Endothelial cell of umbilical vein (primary cell): ENCODE data around the gene NFYC. TPM values are rescaled to one million over a fixed set of nuclear protein-coding genes. Genes with fewer than 3 reads are reported as not detected.

ENCODE experiments used
- BruUV-seq: library from RNA; stranded (reverse); fragments of 400-500 nt; replicated peaks from 2 replicates; lab custom pipeline; 2021; lab: Mats Ljungman, UMichigan
- CTCF ChIA-PET: fragments of 300-600, 350-600 bp; sonication (Branson Sonifier 250); formaldehyde crosslinking; loops from one replicate; lab custom pipeline; 2021; ENCODE audit warnings: antibody characterized with exemption, inconsistent platforms; lab: Charles Lee
- POLR2A ChIA-PET: fragments of 300-600, 350-600 bp; sonication (Branson Sonifier 250); formaldehyde crosslinking; loops from one replicate; lab custom pipeline; 2021; ENCODE audit warnings: antibody characterized with exemption, inconsistent platforms; lab: Charles Lee
- DNase-seq: peaks from one replicate; pipeline ENCODE4 v3.0.0-alpha.2; 2011; ENCODE audit warnings: low read depth, low spot score
- FAIRE-seq: peaks from 2 replicates; lab custom pipeline; 2011; peaks lifted over from hg19 to GRCh38; lab: Jason Lieb, UNC
- H2AFZ ChIP-seq: 2 replicates; pipeline ENCODE4 v1.6.0; 2012; ENCODE audit warnings: low read depth, low read length, control low read depth, inconsistent platforms
- H3K27ac ChIP-seq: 2 replicates; pipeline ENCODE4 v1.5.1; 2011; ENCODE audit warnings: low read depth, mild to moderate bottlenecking, control low read depth, low read length, moderate library complexity; ENCODE audit not compliant: insufficient read depth
- H3K27me3 ChIP-seq, 2 experiments: 2 replicates each; pipeline versions ENCODE4 v1.6.0 to v1.6.1; 2011; ENCODE audit warnings: low read length in 2 of 2, mixed read lengths in 1 of 2; ENCODE audit not compliant: control insufficient read depth in 2 of 2, insufficient read depth in 2 of 2
- H3K36me3 ChIP-seq, 2 experiments: 2 replicates in 1 of 2; 3 replicates in 1 of 2; pipeline ENCODE4 v1.5.1; 2011; ENCODE audit warnings: low read length in 2 of 2, mild to moderate bottlenecking in 1 of 2, moderate library complexity in 1 of 2; ENCODE audit not compliant: control insufficient read depth in 2 of 2, insufficient read depth in 2 of 2; ENCODE audit errors: extremely low read depth in 1 of 2
- H3K4me1 ChIP-seq: 3 replicates; pipeline ENCODE4 v1.5.1; 2011; ENCODE audit warnings: mild to moderate bottlenecking, low read length; ENCODE audit not compliant: control insufficient read depth, insufficient read depth; ENCODE audit errors: extremely low read depth
- H3K4me2 ChIP-seq: 2 replicates; pipeline ENCODE4 v1.6.1; 2011; ENCODE audit warnings: low read length, control low read depth, mixed read lengths; ENCODE audit not compliant: insufficient read depth
- H3K4me3 ChIP-seq, 3 experiments: fragments of 200-600 bp in 1 of 3; sonication (generic), shearing (Covaris generic) in 1 of 3; replicated peaks in 1 of 3; 2 replicates each; pipeline ENCODE4 v1.5.1; 2011 to 2016; ENCODE audit warnings: control low read depth in 3 of 3, low read length in 3 of 3, mild to moderate bottlenecking in 2 of 3, inconsistent platforms in 1 of 3, low read depth in 1 of 3, moderate library complexity in 1 of 3; ENCODE audit not compliant: insufficient read depth in 1 of 3
- H3K79me2 ChIP-seq: 2 replicates; pipeline ENCODE4 v1.6.0; 2012; ENCODE audit warnings: low read length, inconsistent platforms; ENCODE audit not compliant: control insufficient read depth, insufficient read depth
- H3K9ac ChIP-seq: replicated peaks from 2 replicates; pipeline ENCODE3; 2011; ENCODE audit warnings: low read length, control low read depth; ENCODE audit not compliant: insufficient read depth; ENCODE audit errors: extremely low read depth
- H3K9me1 ChIP-seq: replicated peaks from 3 replicates; pipeline ENCODE4 v1.6.0; 2011; ENCODE audit warnings: mild to moderate bottlenecking, low read length; ENCODE audit not compliant: control insufficient read depth, insufficient read depth; ENCODE audit errors: extremely low read depth
- H3K9me3 ChIP-seq: replicated peaks from 2 replicates; pipeline ENCODE4 v1.5.1; 2012; ENCODE audit warnings: low read length, inconsistent platforms; ENCODE audit not compliant: control insufficient read depth, insufficient read depth
- H4K20me1 ChIP-seq: replicated peaks from 2 replicates; pipeline ENCODE3; 2011; ENCODE audit warnings: mild to moderate bottlenecking, low read length; ENCODE audit not compliant: control insufficient read depth, insufficient read depth; ENCODE audit errors: extremely low read depth
- CTCF ChIP-seq, 2 donors: IDR thresholded peaks; 1 replicate in 1 of 2; 2 replicates in 1 of 2; pipeline ENCODE4 v1.5.1; 2011; ENCODE audit warnings: low read length in 2 of 2, mild to moderate bottlenecking in 2 of 2, moderate library complexity in 2 of 2, control low read depth in 1 of 2, inconsistent platforms in 1 of 2, low read depth in 1 of 2; ENCODE audit not compliant: insufficient read depth in 1 of 2; ENCODE audit errors: extremely low read depth in 1 of 2
- EZH2 ChIP-seq: IDR thresholded peaks from 2 replicates; pipeline ENCODE4 v1.6.1; 2012; ENCODE audit warnings: borderline replicate concordance, low read depth, mild to moderate bottlenecking, moderate library complexity, low read length, inconsistent platforms; ENCODE audit not compliant: severe bottlenecking
- FOS ChIP-seq: IDR thresholded peaks from 2 replicates; pipeline ENCODE4 v1.6.1; 2011; ENCODE audit warnings: mild to moderate bottlenecking, low read length, moderate library complexity, borderline replicate concordance; ENCODE audit not compliant: insufficient read depth
- GATA2 ChIP-seq: IDR thresholded peaks from 2 replicates; pipeline ENCODE4 v1.7.0; 2011; ENCODE audit warnings: low read depth, mild to moderate bottlenecking, moderate library complexity, mixed read lengths, low read length; ENCODE audit not compliant: insufficient read length, insufficient read depth
- JUN ChIP-seq: IDR thresholded peaks from 2 replicates; pipeline ENCODE4 v1.6.1; 2011; ENCODE audit warnings: borderline replicate concordance, low read depth; ENCODE audit not compliant: insufficient read length, insufficient read depth
- MYC ChIP-seq: IDR thresholded peaks from one replicate; pipeline ENCODE4 v1.6.1; 2011; ENCODE audit warnings: mild to moderate bottlenecking, low read depth, low read length
- POLR2A ChIP-seq: IDR thresholded peaks from 2 replicates; pipeline ENCODE4 v1.6.1; 2012; ENCODE audit warnings: low read depth, mild to moderate bottlenecking, control low read depth, low read length
- POLR2AphosphoS5 ChIP-seq: IDR thresholded peaks from 2 replicates; pipeline ENCODE4 v1.6.1; 2012; ENCODE audit warnings: low read depth, mild to moderate bottlenecking, control low read depth, low read length, moderate library complexity; ENCODE audit not compliant: insufficient read depth
- dilution Hi-C: fragments of 300-500 bp; cut with MboI; formaldehyde crosslinking; loops from one replicate; pipeline ENCODE4 v1.15.0; 2019; ENCODE audit warnings: low sequenced_read_pairs; ENCODE audit not compliant: extremely low pct_ligation_motif_present
- intact Hi-C: fragments of 100-400 bp; cut with micrococcal nuclease; formaldehyde crosslinking; loops from one replicate; pipeline ENCODE4 v1.10.0; 2022
- polyA plus RNA-seq, 4 experiments: library from polyadenylated mRNA; depleted of rRNA in 3 of 4; stranded (reverse) in 3 of 4; unstranded in 1 of 4; fragments of >200 nt; gene quantifications; 2 replicates each; pipeline versions ENCODE4 v1.2.1 to v1.2.3, GENCODE V29; 2011 to 2012; ENCODE audit warnings: missing spikeins in 1 of 4
- total RNA-seq: library from RNA; stranded (reverse); gene quantifications from 2 replicates; pipeline ENCODE4 v1.2.3, GENCODE V29; 2021
- TF ChIP-seq, protein P1 (sequence below): IDR thresholded peaks from 2 replicates; pipeline ENCODE4 v1.6.1; 2011; ENCODE audit not compliant: insufficient read depth, insufficient read length

NFYC gene
- total and polyA plus RNA-seq, 2 donors (not counting 3 experiments of a cell fraction or from before 2014, with no cell fraction given), result 51.1 to 81.7 TPM

- no peaks in the 10 kb centered on the region for H4K20me1 ChIP-seq
- intact Hi-C loops, result no loop called here
- no TSS peak for BruUV-seq
- H2AFZ ChIP-seq, result no peak overlapping the region
- no peaks in the 10 kb centered on the region for H3K79me2 ChIP-seq
- H3K4me3 ChIP-seq, result no peak overlapping the region
- DNase-seq (no peak), FAIRE-seq (no peak)
- TF ChIP-seq GATA2, result no peak
- TF ChIP-seq JUN, result no peak
- no peak for TF ChIP-seq POLR2A
- no peak for TF ChIP-seq CTCF (IDR thresholded peaks at IDR 0.05; ENCODE audit: extremely low read depth in 1 of 2, insufficient read depth in 1 of 2, low read depth in 1 of 2, low read length in 2 of 2)
- TF ChIP-seq, protein P1, sequence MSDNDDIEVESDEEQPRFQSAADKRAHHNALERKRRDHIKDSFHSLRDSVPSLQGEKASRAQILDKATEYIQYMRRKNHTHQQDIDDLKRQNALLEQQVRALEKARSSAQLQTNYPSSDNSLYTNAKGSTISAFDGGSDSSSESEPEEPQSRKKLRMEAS, result no peak
- TF ChIP-seq MYC, result no peak
- TF ChIP-seq FOS, result no peak
- no peak for TF ChIP-seq POLR2AphosphoS5
- no peak for TF ChIP-seq EZH2
- H3K27me3 ChIP-seq, result peaks cover 0 to 4% of the 10 kb centered on the region in 2 experiments
- ChIA-PET POLR2A (no interaction called here), CTCF (interaction anchor here (1.3 kb wide), 1 partner anchor 32 kb away, joined by 4 read pairs; no protein-coding TSS in a partner anchor)
- dilution Hi-C loops, result no loop called here
- H3K9me3 ChIP-seq, result no peaks in the 10 kb centered on the region
- no peak overlapping the region for H3K9ac ChIP-seq
- no peak overlapping the region for H3K4me2 ChIP-seq
- H3K27ac ChIP-seq, result no peak overlapping the region
- H3K9me1 ChIP-seq, result no peaks in the 10 kb centered on the region
- no peaks in the 10 kb centered on the region for H3K36me3 ChIP-seq
- H3K4me1 ChIP-seq, result peaks cover 2% of the 10 kb centered on the region
Measured at GRCh38 chr1:40806731-40807695, 115.5 kb downstream of the NFYC start.
